ENCODE data around the gene LEFTY1. TPM values are rescaled to one million over a fixed set of nuclear protein-coding genes. Genes with fewer than 3 reads are reported as not detected.
"Not testable (repeated sequence)": the region's sequence is repeated elsewhere in the genome, so short reads cannot be mapped to it uniquely, and the experiment has no call there.

Gene LEFTY1
- total RNA-seq (2014; rRNA removed; shearing (Covaris generic); ENCODE audit: low replicate concordance) = 0.40 TPM in 1 of 2 replicates, not detected in the other

- H3K4me3 ChIP-seq (ENCODE audit: low read length) = no peak within 1 kb of the TSS
- no peak within 1 kb of the TSS for H2AFZ ChIP-seq (ENCODE audit: low read length)
- no peaks in the 10 kb centered on the region for H3K36me3 ChIP-seq (ENCODE audit: insufficient read depth, low read length)
- H3K4me1 ChIP-seq (ENCODE audit: low read length) = no peaks in the 10 kb centered on the region
- no peaks in the 10 kb centered on the region for H4K20me1 ChIP-seq (ENCODE audit: insufficient read depth, low read depth, low read length)
- H3K27ac ChIP-seq (ENCODE audit: low read length) = no peak within 1 kb of the TSS
- H3K9ac ChIP-seq (ENCODE audit: low read length) = no peak within 1 kb of the TSS
- DNase-seq = no peak
- no peaks in the 10 kb centered on the region for H3K9me2 ChIP-seq (replicated peaks; ENCODE audit: insufficient read depth, low read length)
- no peak within 1 kb of the TSS for H3K4me2 ChIP-seq (ENCODE audit: low read depth, low read length, poor library complexity, severe bottlenecking)
- no peaks in the 10 kb centered on the region for H3K79me2 ChIP-seq (ENCODE audit: low read length)
- no peaks in the 10 kb centered on the region for H3K27me3 ChIP-seq (ENCODE audit: low read length)
- H3K9me3 ChIP-seq (ENCODE audit: low read length) = no peaks in the 10 kb centered on the region
These were observed at the start of gene LEFTY1 for GRCh38 chr1:225888898-225889601. Gene LEFTY1, minus strand, starts transcription at chr1:225889146. Its CDS starts 80 bp downstream, at chr1:225889066.

GRCh38 chr1:225937048-225937968 is 48.4 kb upstream of the LEFTY1 start:
- H2AFZ ChIP-seq (ENCODE audit: low read length) = no peak overlapping the region

GRCh38 chr1:225936523-225936922 is 47.6 kb upstream of the LEFTY1 start:
- Histone ChIP-seq H3K79me2 (ENCODE audit: low read length) (no peaks in the 10 kb centered on the region), H3K9ac (ENCODE audit: low read length) (no peak overlapping the region), H3K4me1 (ENCODE audit: low read length) (peaks cover 7% of the 10 kb centered on the region), H3K4me3 (ENCODE audit: low read length) (no peak overlapping the region), H3K27me3 (ENCODE audit: low read length) (no peaks in the 10 kb centered on the region), H3K9me3 (ENCODE audit: low read length) (no peaks in the 10 kb centered on the region), H2AFZ (ENCODE audit: low read length) (no peak overlapping the region), H3K36me3 (ENCODE audit: insufficient read depth, low read length) (no peaks in the 10 kb centered on the region), H4K20me1 (ENCODE audit: insufficient read depth, low read depth, low read length) (no peaks in the 10 kb centered on the region), H3K4me2 (ENCODE audit: low read depth, low read length, poor library complexity, severe bottlenecking) (no peak overlapping the region), H3K27ac (ENCODE audit: low read length) (no peak overlapping the region), H3K9me2 (replicated peaks; ENCODE audit: insufficient read depth, low read length) (no peaks in the 10 kb centered on the region)
- no peak for DNase-seq

More at GRCh38 chr1:225937048-225937968, 48.4 kb upstream of the LEFTY1 start:
- Histone ChIP-seq H3K27ac (ENCODE audit: low read length) (no peak overlapping the region), H3K4me3 (ENCODE audit: low read length) (no peak overlapping the region), H3K36me3 (ENCODE audit: insufficient read depth, low read length) (no peaks in the 10 kb centered on the region), H3K27me3 (ENCODE audit: low read length) (no peaks in the 10 kb centered on the region), H3K4me1 (ENCODE audit: low read length) (peaks cover 7% of the 10 kb centered on the region), H3K9ac (ENCODE audit: low read length) (no peak overlapping the region), H3K9me2 (replicated peaks; ENCODE audit: insufficient read depth, low read length) (no peaks in the 10 kb centered on the region), H3K9me3 (ENCODE audit: low read length) (no peaks in the 10 kb centered on the region), H4K20me1 (ENCODE audit: insufficient read depth, low read depth, low read length) (no peaks in the 10 kb centered on the region), H3K4me2 (ENCODE audit: low read depth, low read length, poor library complexity, severe bottlenecking) (no peak overlapping the region), H3K79me2 (ENCODE audit: low read length) (no peaks in the 10 kb centered on the region)
- DNase-seq = no peak

GRCh38 chr1:225936086-225936485 is 47.1 kb upstream of the LEFTY1 start:
- not testable (repeated sequence) for H3K4me2 ChIP-seq (ENCODE audit: low read depth, low read length, poor library complexity, severe bottlenecking); H3K9me3 ChIP-seq (ENCODE audit: low read length); DNase-seq; H3K79me2 ChIP-seq (ENCODE audit: low read length); H3K36me3 ChIP-seq (ENCODE audit: insufficient read depth, low read length); H3K4me3 ChIP-seq (ENCODE audit: low read length); H3K4me1 ChIP-seq (ENCODE audit: low read length); H4K20me1 ChIP-seq (ENCODE audit: insufficient read depth, low read depth, low read length); H3K27ac ChIP-seq (ENCODE audit: low read length); H3K9me2 ChIP-seq (replicated peaks; ENCODE audit: insufficient read depth, low read length); H3K9ac ChIP-seq (ENCODE audit: low read length); H2AFZ ChIP-seq (ENCODE audit: low read length); H3K27me3 ChIP-seq (ENCODE audit: low read length)

GRCh38 chr1:225934711-225935110 is 45.8 kb upstream of the LEFTY1 start:
- Histone ChIP-seq H3K79me2 (ENCODE audit: low read length) (no peaks in the 10 kb centered on the region), H3K9me2 (replicated peaks; ENCODE audit: insufficient read depth, low read length) (no peaks in the 10 kb centered on the region), H3K36me3 (ENCODE audit: insufficient read depth, low read length) (no peaks in the 10 kb centered on the region), H3K4me3 (ENCODE audit: low read length) (no peak overlapping the region), H4K20me1 (ENCODE audit: insufficient read depth, low read depth, low read length) (no peaks in the 10 kb centered on the region), H2AFZ (ENCODE audit: low read length) (no peak overlapping the region), H3K4me1 (ENCODE audit: low read length) (peaks cover 7% of the 10 kb centered on the region), H3K27me3 (ENCODE audit: low read length) (no peaks in the 10 kb centered on the region), H3K9ac (ENCODE audit: low read length) (no peak overlapping the region), H3K4me2 (ENCODE audit: low read depth, low read length, poor library complexity, severe bottlenecking) (no peak overlapping the region), H3K9me3 (ENCODE audit: low read length) (no peaks in the 10 kb centered on the region), H3K27ac (ENCODE audit: low read length) (no peak overlapping the region)
- no peak for DNase-seq

- Histone ChIP-seq H3K4me3 (ENCODE audit: low read length) (no peak overlapping the region), H4K20me1 (ENCODE audit: insufficient read depth, low read depth, low read length) (no peaks in the 10 kb centered on the region), H3K4me2 (ENCODE audit: low read depth, low read length, poor library complexity, severe bottlenecking) (no peak overlapping the region), H3K9me2 (replicated peaks; ENCODE audit: insufficient read depth, low read length) (no peaks in the 10 kb centered on the region), H2AFZ (ENCODE audit: low read length) (no peak overlapping the region), H3K27ac (ENCODE audit: low read length) (no peak overlapping the region), H3K4me1 (ENCODE audit: low read length) (peaks cover 7% of the 10 kb centered on the region), H3K9me3 (ENCODE audit: low read length) (no peaks in the 10 kb centered on the region), H3K9ac (ENCODE audit: low read length) (no peak overlapping the region), H3K27me3 (ENCODE audit: low read length) (no peaks in the 10 kb centered on the region), H3K79me2 (ENCODE audit: low read length) (no peaks in the 10 kb centered on the region), H3K36me3 (ENCODE audit: insufficient read depth, low read length) (no peaks in the 10 kb centered on the region)
- no peak for DNase-seq
These were observed 44.1 kb upstream of the LEFTY1 start for GRCh38 chr1:225933072-225933471.

GRCh38 chr1:225931270-225932136 is 42.6 kb upstream of the LEFTY1 start:
- no peak for DNase-seq
- Histone ChIP-seq H3K4me2 (ENCODE audit: low read depth, low read length, poor library complexity, severe bottlenecking) (no peak overlapping the region), H3K36me3 (ENCODE audit: insufficient read depth, low read length) (no peaks in the 10 kb centered on the region), H2AFZ (ENCODE audit: low read length) (no peak overlapping the region), H3K4me3 (ENCODE audit: low read length) (no peak overlapping the region), H3K27ac (ENCODE audit: low read length) (no peak overlapping the region), H3K4me1 (ENCODE audit: low read length) (peaks cover 2% of the 10 kb centered on the region), H3K9ac (ENCODE audit: low read length) (no peak overlapping the region), H4K20me1 (ENCODE audit: insufficient read depth, low read depth, low read length) (no peaks in the 10 kb centered on the region), H3K9me2 (replicated peaks; ENCODE audit: insufficient read depth, low read length) (no peaks in the 10 kb centered on the region), H3K27me3 (ENCODE audit: low read length) (no peaks in the 10 kb centered on the region), H3K9me3 (ENCODE audit: low read length) (no peaks in the 10 kb centered on the region), H3K79me2 (ENCODE audit: low read length) (no peaks in the 10 kb centered on the region)
